Measurements from ENCODE around the gene GALNT5. TPM values are rescaled to one million over a fixed set of nuclear protein-coding genes. Genes with fewer than 3 reads are reported as not detected.
"Not testable (repeated sequence)": the region's sequence is repeated elsewhere in the genome, so short reads cannot be mapped to it uniquely, and the experiment has no call there.

Gene GALNT5
- total RNA-seq, 1 donor from 2014 or later, result not detected

GRCh38 chr2:157246765-157247407 lies 10.6 kb upstream of the GALNT5 start:
- DNase-seq (ENCODE audit: low read depth, low spot score), result no peak

DNA sequence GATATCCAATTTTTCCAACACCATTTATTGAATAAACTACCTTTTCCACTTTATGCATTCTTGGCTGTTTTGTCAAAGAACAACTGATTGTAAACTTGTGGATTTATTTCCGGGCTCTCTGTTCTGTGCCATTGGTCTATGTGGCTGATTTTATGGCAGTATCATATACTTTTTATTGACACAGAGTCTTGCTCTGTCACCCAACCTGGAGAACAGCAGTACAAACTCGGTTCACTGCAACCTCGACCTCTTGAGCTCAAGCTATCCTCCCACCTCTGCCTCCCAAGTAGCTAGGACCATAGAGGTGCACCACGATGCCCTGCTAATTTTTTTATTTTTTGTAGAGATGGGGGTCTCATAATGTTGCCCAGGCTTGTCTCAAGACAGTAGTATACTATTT lies 6.7 kb upstream of the GALNT5 start:
- no peak for DNase-seq (ENCODE audit: low read depth, low spot score)

DNA sequence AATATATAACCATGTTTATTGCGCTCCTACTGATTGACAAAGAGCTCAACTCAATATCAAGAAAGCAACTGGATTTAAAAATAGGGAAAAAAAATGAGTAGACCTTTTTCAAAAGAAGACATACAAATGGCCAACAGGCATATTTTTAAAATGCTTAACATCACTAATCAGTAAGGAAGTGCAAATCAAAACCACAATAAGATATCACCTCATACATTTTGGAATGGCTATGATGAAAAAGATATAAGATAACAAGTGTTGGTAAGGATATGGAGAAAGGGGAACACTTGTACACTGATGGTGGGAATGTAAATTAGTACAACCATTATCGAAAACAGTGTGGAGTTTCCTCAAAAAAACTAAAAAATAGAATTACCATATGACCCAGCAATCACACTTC lies 5.6 kb upstream of the GALNT5 start:
- DNase-seq (ENCODE audit: low read depth, low spot score), result no peak

DNA sequence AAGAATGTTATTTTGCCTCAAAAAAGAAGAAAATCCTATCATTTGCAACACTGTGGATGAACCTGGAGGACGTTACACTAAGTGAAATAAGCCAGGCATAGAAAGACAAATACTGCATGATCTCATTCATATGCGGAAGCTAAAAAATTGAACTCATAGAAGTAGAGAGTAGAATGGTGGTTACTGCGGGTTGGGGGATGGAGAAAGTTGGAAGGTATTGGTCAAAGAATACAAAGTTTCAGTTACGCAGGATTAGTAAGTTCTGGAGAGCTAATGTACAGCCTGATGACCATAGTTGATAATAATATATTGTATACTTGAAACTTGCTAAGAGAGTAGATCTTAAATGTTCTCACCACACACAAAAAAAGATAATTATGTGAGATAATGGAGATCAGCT lies 5.0 kb upstream of the GALNT5 start:
- DNase-seq (ENCODE audit: low read depth, low spot score), result no peak

- DNase-seq (ENCODE audit: low read depth, low spot score), result no peak
Observed at GRCh38 chr2:157254041-157254440, 3.5 kb upstream of the GALNT5 start.

DNA sequence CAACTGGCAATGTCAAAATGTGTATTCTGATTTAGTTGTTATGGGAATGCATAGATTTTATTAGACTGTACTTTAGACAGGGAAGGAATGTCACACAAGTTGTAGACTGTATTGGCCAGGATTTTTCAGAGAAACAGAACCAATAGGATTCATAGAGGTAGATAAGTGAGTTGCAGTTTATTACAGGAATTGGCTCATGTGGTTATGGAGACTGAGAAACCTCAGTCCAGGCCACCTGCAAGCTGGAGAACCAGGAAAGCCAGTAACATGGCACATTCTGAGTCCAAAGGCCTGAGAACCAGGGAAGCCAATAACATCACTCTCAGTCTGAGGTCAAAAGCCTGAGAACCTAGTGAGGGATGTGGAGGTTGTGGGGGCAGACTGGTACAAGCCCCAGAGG lies 1.8 kb upstream of the GALNT5 start:
- DNase-seq (ENCODE audit: low read depth, low spot score), result no peak

DNA sequence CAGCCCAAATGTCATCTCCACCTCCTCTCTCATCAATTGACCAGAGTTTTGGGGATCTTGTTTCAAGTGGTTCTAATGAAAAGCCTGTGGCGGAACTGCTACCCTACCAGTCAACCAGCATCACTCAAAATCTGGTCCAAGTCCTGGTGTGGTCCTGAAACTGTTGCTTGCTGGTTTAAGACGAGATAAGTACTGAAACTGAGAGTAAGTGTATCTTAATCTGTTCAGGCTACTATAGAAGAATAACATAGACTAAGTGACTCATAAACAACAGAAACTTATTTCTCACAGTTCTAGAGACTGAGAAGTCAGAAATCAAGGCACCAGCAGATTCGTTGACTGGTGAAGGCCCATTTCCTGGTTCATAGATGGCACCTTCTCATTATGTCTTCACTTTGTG lies 879 bp upstream of the GALNT5 start:
- DNase-seq (ENCODE audit: low read depth, low spot score), result no peak

GRCh38 chr2:157258520-157259326 lies 1.2 kb downstream of the GALNT5 start:
- no peak for DNase-seq (ENCODE audit: low read depth, low spot score)

DNA sequence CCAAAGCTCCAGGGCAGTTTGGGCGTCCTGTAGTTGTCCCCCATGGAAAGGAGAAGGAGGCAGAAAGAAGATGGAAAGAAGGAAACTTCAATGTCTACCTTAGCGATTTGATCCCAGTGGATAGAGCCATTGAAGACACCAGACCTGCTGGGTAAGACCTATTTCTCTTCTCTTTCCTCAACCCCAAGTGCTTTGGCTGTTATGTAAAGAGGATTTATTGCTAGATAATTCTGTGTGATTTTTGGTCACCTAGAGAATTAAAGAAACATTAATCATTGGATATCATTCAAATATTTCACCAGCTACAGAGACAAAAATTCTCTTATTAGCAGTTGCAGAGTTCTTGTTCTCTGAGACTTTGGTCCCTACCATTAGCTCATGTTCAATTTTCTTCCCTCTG lies 1.9 kb downstream of the GALNT5 start:
- DNase-seq (ENCODE audit: low read depth, low spot score), result no peak

DNA sequence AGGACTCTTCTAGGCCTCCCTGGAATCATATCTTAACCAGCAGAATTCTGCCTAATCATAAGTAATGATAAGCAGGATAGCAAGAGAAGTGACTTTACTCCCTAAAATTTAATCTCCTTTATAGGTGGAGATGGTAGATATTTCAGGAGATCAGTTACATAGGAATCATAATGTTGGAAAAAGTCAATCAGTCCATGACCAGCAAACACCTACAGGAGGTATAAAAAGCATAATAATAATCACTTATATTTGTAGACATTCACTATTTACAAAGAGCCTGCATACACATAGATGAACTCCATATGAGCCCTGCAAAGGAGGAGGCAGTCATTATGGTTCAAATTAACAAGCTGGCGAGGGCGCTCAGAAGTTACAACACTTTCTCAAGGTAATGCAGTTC lies 2.5 kb downstream of the GALNT5 start:
- DNase-seq (ENCODE audit: low read depth, low spot score), result no peak

- DNase-seq (ENCODE audit: low read depth, low spot score), result no peak
Observed at GRCh38 chr2:157260533-157261198, 3.2 kb downstream of the GALNT5 start.

GRCh38 chr2:157261199-157261782 lies 3.8 kb downstream of the GALNT5 start:
- DNase-seq (ENCODE audit: low read depth, low spot score), result no peak

DNA sequence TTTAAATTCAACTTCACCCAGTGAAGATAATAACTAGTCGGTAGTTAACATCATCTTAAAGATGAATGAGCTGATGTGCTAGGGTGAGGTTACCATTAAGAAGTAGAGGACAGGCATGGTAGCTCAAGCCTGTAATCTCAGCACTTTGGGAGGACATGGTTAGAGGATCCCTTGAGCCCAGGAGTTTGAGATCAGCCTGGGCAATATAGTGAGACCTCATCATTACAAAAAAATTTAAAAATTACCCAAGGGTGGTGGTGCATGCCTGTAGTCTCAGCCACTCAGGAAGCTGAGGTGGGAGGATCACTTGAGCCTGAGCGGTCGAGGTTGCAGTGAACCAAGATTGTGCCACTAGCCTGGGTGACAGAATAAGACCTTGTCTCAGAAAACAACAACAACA lies 4.7 kb downstream of the GALNT5 start:
- no peak for DNase-seq (ENCODE audit: low read depth, low spot score)

DNA sequence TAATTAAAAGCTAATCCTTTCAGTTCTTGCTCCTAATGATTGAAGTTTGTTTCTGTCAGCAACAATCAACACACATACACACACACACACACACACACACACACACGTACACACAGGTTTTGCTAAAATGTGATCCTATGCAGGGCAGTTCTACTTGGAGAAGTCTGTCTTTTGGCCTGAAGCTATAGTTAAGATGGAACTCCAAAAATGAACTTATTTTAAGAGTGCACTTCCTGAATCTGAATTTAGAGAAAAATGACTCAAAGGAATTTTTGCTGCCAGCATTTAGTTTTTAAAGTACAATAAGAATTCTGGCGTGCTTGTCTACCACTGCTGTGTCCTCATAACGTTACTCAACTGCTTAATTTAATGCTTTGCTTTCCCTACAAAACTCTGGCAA lies 6.6 kb downstream of the GALNT5 start:
- DNase-seq (ENCODE audit: low read depth, low spot score), result no peak

DNA sequence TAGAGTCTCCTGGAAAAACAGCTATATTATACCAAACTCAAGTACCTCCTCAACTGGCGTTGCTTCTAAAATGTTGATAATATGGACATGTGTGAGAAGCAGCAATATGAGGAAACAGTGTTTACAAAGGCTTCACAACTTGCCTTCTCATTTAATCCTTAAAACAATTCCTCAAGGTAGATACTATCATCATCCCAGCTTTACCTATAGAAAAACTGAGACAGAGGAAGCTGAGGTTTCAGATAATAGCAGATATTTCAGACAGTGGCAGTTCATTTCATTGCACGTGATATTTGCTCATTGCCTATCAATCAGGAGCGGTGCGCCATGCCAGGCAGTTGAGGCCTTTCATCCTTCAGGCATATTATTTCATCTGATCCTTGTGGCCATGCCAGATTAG lies 8.3 kb downstream of the GALNT5 start:
- DNase-seq (ENCODE audit: low read depth, low spot score), result no peak

DNA sequence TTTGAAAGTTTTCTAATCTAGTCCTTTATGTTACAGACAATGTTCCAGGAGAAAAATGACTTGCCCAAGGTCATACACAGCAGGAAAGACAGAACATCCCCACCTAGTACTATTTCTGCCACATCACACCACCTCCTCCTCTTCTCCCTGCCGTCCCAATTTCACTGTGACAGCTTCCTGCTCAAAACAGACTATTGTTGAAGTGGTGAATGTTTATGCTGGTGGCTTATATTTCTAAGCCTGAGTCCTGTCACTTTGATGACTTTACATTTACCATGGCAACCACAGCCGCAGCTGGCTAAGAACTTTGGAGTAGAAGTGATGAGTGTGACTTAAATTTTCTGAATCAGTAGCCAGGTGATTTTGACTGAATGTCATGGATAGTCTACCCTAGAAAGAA lies 10.0 kb downstream of the GALNT5 start:
- no peak for DNase-seq (ENCODE audit: low read depth, low spot score)

DNA sequence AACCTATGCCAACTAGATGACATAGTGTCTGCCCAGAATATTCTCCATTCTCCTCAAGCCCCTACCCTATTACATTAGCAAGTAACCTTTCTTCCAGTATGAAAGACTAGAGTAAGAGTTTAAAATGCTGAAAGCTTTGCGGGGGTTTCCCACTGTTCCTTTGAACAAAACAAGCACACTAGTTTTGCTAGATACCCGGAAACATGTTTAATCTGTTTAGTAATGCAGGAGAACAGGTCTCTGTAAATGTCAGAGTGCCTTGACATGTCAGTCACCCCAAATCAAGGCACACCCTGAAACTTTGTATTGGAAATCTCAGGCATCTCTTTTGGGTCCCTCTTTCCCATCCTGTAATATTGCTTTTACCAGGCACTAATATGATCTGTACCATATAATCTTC lies 11.6 kb downstream of the GALNT5 start:
- no peak for DNase-seq (ENCODE audit: low read depth, low spot score)

- DNase-seq (ENCODE audit: low read depth, low spot score), result no peak
Observed at GRCh38 chr2:157269922-157270321, 12.4 kb downstream of the GALNT5 start.

DNA sequence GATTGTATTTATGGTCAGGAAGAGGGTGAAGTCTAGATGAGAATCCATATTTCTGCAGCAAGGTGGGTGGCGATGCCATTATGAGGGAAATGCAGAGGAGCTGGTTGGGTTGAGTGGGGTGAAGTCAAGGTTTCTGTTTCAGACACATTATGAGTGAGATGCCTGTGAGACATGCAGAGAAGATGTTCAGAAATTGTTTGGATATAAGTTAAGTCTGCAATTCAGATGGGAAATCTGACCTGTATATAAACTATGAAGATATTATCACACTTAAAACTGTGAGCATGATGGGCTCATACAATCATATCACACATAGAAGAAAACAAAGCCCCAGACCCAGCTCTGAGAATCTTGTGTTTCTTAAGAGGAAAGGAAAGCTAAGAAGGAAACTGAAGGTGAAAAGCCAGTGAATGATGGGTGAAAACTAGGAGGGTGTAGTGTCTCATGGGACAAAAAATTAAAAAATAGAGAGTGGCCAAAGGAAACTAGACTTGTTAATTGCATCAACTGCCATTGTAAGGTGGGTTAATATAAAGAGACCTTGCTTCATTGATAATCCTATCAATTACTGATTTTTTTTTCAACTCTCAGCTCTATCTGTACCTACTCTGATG lies 14.2 kb downstream of the GALNT5 start:
- DNase-seq (ENCODE audit: low read depth, low spot score), result no peak

DNA sequence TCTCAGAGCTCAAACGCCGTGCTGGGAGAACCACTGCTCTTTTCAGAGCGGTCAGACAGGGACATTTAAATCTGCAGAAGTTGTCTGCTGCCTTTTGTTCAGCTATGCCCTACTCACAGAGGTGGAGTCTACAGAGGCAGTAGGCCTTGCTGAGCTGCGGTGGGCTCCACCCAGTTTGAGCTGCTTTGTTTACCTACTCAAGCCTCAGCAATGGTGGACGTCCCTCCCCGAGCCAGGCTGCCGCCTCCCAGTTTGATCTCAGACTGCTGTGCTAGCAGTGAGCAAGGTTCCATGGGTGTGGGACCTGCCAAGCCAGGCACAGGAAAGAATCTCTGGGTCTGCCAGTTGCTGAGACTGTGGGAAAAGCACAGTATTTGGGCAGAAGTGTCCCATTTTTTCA lies 21.8 kb downstream of the GALNT5 start:
- not testable (repeated sequence) for DNase-seq (ENCODE audit: low read depth, low spot score)

GRCh38 chr2:157281316-157281715 lies 23.8 kb downstream of the GALNT5 start:
- no peak for DNase-seq (ENCODE audit: low read depth, low spot score)

GRCh38 chr2:157283468-157283867 lies 26.0 kb downstream of the GALNT5 start:
- DNase-seq (ENCODE audit: low read depth, low spot score), result no peak

Data from pulmonary artery endothelial cell (primary cell).